Thyroid gland (tissue), 4 donors: ENCODE data around the gene DNM3. TPM values are rescaled to one million over a fixed set of nuclear protein-coding genes. Genes with fewer than 3 reads are reported as not detected.
A peak's percentile ranks its signal among the peaks of the same experiment; 100 is the strongest.

Experiments
- DNase-seq, 2 donors: peaks; one replicate each; pipeline ENCODE4 v3.0.0-alpha.2; 2019
- H3K27ac ChIP-seq, 3 donors: fragments of 200-600 bp; sonication (generic); 1 replicate in 2 of 3; 2 replicates in 1 of 3; pipeline ENCODE4 v1.5.1; 2016 to 2019; ENCODE audit warnings: mild to moderate bottlenecking in 1 of 3, moderate library complexity in 1 of 3
- H3K27me3 ChIP-seq: fragments of 200-600 bp; sonication (generic); one replicate; pipeline ENCODE4 v1.5.1; 2019
- H3K36me3 ChIP-seq, 2 donors: fragments of 200-600 bp; sonication (generic); one replicate each; pipeline ENCODE4 v1.5.1; 2016 to 2019
- H3K4me1 ChIP-seq, 2 donors: fragments of 200-600 bp; sonication (generic); one replicate each; pipeline ENCODE4 v1.5.1; 2017 to 2019
- H3K4me3 ChIP-seq, 3 donors: fragments of 200-600 bp; sonication (generic); replicated peaks in 1 of 3; 1 replicate in 2 of 3; 2 replicates in 1 of 3; pipeline ENCODE4 v1.5.1; 2016; ENCODE audit warnings: mild to moderate bottlenecking in 1 of 3
- H3K9me3 ChIP-seq: fragments of 200-600 bp; sonication (generic); one replicate; pipeline ENCODE4 v1.5.1; 2017
- POLR2A ChIP-seq, 2 donors: fragments of 450-650 bp; IDR thresholded peaks; one replicate each; pipeline ENCODE4 v1.6.1; 2017; ENCODE audit warnings: antibody characterized with exemption in 2 of 2, mild to moderate bottlenecking in 2 of 2, moderate library complexity in 1 of 2
- WGBS, 2 donors: methylation state at CpG; one replicate each; pipeline ENCODE4 v1.1.5; 2017; 5-methylcytosine and 5-hydroxymethylcytosine counted together
- intact Hi-C: fragments of 100-400 bp; cut with DNase I; formaldehyde crosslinking; loops from one replicate; pipeline ENCODE4 v1.15.1; 2023
- total RNA-seq, 4 donors: library from RNA; depleted of rRNA; stranded (reverse); fragments of >200 nt; gene quantifications; one replicate each; pipeline ENCODE4 v1.2.3, GENCODE V29; 2016
- TF ChIP-seq, protein P1 (sequence below), 6 experiments: fragments of 200-600 bp in 3 of 6; fragments of 450-650 bp in 3 of 6; sonication (generic) in 3 of 6; IDR thresholded peaks; one replicate each; pipeline ENCODE4 v1.5.1; 2016 to 2019; ENCODE audit warnings: antibody characterized with exemption in 6 of 6, mild to moderate bottlenecking in 2 of 6, inconsistent platforms in 1 of 6, moderate library complexity in 1 of 6

The DNM3 gene
- total RNA-seq, 4 donors from 2014 or later, result 9.0 to 13.6 (median 10.8) TPM

DNA sequence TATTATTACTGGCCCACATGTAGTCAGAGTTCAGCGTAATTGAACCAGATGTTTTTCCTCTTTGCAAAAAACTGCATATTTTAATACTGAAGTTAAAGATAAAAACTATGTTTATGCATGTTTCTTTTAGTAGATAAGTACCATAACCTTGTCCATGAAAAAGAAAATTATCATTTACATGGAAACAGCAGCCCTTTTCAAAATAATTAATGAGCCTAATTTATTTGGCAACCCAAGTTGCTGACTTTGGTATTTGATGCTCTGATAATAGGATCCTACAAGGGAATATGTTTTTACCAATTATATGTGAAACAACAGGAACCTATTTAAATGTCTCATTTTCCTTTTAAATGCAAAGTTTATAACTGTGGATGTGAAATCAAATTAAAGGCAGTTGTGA lies 297.9 kb downstream of the DNM3 start:
- H3K27me3 ChIP-seq, result no peaks in the 10 kb centered on the region
- WGBS, 2 donors, result 81 to 91% methylated on average over 1 of the region's 1 CpG
- no peak for DNase-seq
- H3K4me3 ChIP-seq, result no peak overlapping the region
- TF ChIP-seq POLR2A (IDR thresholded peaks at IDR 0.05), result no peak
- TF ChIP-seq, protein P1, sequence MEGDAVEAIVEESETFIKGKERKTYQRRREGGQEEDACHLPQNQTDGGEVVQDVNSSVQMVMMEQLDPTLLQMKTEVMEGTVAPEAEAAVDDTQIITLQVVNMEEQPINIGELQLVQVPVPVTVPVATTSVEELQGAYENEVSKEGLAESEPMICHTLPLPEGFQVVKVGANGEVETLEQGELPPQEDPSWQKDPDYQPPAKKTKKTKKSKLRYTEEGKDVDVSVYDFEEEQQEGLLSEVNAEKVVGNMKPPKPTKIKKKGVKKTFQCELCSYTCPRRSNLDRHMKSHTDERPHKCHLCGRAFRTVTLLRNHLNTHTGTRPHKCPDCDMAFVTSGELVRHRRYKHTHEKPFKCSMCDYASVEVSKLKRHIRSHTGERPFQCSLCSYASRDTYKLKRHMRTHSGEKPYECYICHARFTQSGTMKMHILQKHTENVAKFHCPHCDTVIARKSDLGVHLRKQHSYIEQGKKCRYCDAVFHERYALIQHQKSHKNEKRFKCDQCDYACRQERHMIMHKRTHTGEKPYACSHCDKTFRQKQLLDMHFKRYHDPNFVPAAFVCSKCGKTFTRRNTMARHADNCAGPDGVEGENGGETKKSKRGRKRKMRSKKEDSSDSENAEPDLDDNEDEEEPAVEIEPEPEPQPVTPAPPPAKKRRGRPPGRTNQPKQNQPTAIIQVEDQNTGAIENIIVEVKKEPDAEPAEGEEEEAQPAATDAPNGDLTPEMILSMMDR (IDR thresholded peaks at IDR 0.05), result no peak
- no peaks in the 10 kb centered on the region for H3K9me3 ChIP-seq
- H3K27ac ChIP-seq, result no peak overlapping the region
- intact Hi-C loops, result no loop called here
- no peaks in the 10 kb centered on the region for H3K36me3 ChIP-seq
- H3K4me1 ChIP-seq, result peaks cover 16% of the 10 kb centered on the region in 2 donors

DNA sequence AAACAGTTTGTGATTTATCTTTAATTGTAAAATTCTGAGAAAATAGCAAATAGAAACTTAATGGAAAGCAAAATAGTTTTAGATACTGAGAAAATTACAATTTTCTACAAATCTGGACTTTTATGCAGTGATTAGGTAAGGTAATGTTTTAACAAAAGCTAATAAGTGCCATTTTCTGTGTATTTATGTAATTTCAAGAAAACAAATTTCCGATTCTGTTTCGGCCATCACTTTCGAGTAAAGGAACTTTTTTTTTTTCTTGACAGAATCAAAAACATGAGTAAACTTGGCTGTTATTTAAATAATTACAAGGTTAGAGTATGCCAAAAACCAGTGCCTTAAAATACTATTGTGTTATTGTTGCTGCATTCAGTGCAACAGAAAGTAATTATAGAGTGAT lies 298.8 kb downstream of the DNM3 start:
- peaks cover 16% of the 10 kb centered on the region in 2 donors for H3K4me1 ChIP-seq
- peak overlapping the region in 2 of 3 donors; percentile 39 to 44 for H3K27ac ChIP-seq
- no peaks in the 10 kb centered on the region for H3K27me3 ChIP-seq
- 66 to 77% methylated on average over 3 of the region's 3 CpGs for WGBS, 2 donors
- intact Hi-C loops, result no loop called here
- no peak overlapping the region for H3K4me3 ChIP-seq
- TF ChIP-seq POLR2A (IDR thresholded peaks at IDR 0.05), result no peak
- TF ChIP-seq, protein P1 (IDR thresholded peaks at IDR 0.05), result no peak
- DNase-seq, result no peak
- H3K36me3 ChIP-seq, result no peaks in the 10 kb centered on the region
- H3K9me3 ChIP-seq, result no peaks in the 10 kb centered on the region

DNA sequence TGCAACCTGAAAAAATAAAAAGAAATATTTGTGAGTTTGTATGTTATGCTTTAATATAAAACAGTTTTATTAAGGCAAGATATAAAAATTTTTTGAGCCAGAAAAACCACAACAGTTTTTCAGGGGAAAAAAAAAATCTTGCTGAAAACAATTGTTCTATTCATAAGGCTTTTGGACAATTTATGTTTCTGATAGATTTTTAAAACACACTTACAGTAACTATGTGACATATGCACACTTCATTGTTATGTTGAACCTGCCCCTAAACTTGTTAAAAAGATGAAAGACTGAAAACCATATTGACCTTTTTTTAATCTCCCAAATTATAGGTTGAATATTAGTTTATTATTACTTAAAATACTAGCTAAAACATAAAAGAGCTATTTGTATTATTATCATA lies 299.3 kb downstream of the DNM3 start:
- H3K27ac ChIP-seq, result peak overlapping the region in 2 of 3 donors; percentile 29 to 80
- no peaks in the 10 kb centered on the region for H3K36me3 ChIP-seq
- TF ChIP-seq, protein P1 (IDR thresholded peaks at IDR 0.05), result no peak
- no peak for TF ChIP-seq POLR2A (IDR thresholded peaks at IDR 0.05)
- DNase-seq, result no peak
- H3K4me3 ChIP-seq, result no peak overlapping the region
- H3K9me3 ChIP-seq, result no peaks in the 10 kb centered on the region
- H3K4me1 ChIP-seq, result peaks cover 15 to 16% of the 10 kb centered on the region in 2 donors
- H3K27me3 ChIP-seq, result no peaks in the 10 kb centered on the region
- intact Hi-C loops, result no loop called here

DNA sequence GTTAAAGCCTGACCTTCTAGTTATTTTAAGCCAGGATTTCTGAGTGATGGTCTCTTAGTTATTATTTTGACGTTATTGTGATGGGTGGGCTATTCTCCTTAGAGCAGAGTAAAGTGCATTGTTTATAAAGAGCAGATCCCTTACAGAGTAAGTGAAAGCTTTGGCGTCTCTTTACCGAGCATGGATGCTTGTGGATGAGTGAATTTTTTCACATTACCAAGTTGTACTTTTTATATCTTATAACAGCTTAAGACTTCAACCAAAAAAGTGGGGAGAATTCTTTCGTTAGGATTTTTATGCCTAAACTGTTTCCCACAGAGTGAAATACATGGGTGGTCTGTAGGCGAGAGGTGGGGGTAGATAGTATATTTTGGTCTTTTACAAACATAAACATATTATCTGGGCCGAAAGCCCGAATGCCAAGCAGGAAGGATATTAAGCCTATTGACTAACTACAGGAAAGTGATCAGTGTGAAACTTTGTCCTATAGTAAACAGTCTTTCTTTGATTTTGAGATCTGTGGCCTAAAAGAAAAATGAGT lies 300.1 kb downstream of the DNM3 start:
- TF ChIP-seq POLR2A (IDR thresholded peaks at IDR 0.05), result no peak
- TF ChIP-seq, protein P1 (IDR thresholded peaks at IDR 0.05), result no peak
- Histone ChIP-seq H3K9me3 (no peaks in the 10 kb centered on the region), H3K4me3 (no peak overlapping the region), H3K36me3 (no peaks in the 10 kb centered on the region), H3K27ac (peak overlapping the region; percentile 29 to 80 (median 46)), H3K4me1 (peaks cover 9% of the 10 kb centered on the region in 2 donors), H3K27me3 (no peaks in the 10 kb centered on the region)
- intact Hi-C loops, result no loop called here
- DNase-seq, result no peak
- WGBS, 2 donors, result 47 to 48% methylated on average over 7 of the region's 7 CpGs

DNA sequence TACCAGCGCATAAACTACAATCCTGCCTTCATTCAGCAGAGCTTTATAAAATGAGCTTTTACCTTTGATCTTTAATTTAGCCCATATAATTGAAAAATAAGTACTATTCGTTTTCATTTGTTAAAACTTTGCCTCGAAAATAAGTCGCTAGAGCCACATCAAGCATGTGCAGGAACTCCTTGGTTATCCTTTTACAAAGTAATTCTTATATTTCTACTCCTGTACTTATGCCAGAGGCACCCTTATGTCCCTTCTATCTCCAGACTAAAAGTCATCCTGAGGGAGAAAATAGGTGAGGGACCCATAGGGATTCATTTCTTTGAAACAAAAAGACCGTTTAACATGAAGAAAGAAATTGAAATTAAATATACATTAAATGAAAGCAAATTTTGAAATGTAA lies 301.0 kb downstream of the DNM3 start:
- no peaks in the 10 kb centered on the region for H3K27me3 ChIP-seq
- intact Hi-C loops, result no loop called here
- peaks cover 9% of the 10 kb centered on the region in 2 donors for H3K4me1 ChIP-seq
- TF ChIP-seq POLR2A (IDR thresholded peaks at IDR 0.05), result no peak
- TF ChIP-seq, protein P1 (IDR thresholded peaks at IDR 0.05), result no peak
- peak overlapping the region; percentile 29 to 80 (median 46) for H3K27ac ChIP-seq
- H3K9me3 ChIP-seq, result no peaks in the 10 kb centered on the region
- 75 to 83% methylated on average over 5 of the region's 5 CpGs for WGBS, 2 donors
- no peak overlapping the region for H3K4me3 ChIP-seq
- no peak for DNase-seq
- no peaks in the 10 kb centered on the region for H3K36me3 ChIP-seq
